Psoas muscle (tissue), 8 donors: Measurements from ENCODE around the gene NME9. TPM values are rescaled to one million over a fixed set of nuclear protein-coding genes. Genes with fewer than 3 reads are reported as not detected.

Source experiments
- ATAC-seq, 4 donors: fragments of 200-7000 bp; cut with Tn5 transposase; one replicate each; pipeline ENCODE4 v1.9.1; 2020; ENCODE audit warnings: moderate library complexity in 3 of 4, mild to moderate bottlenecking in 2 of 4
- DNase-seq, 2 donors: peaks; one replicate each; pipeline ENCODE4 v3.0.0-alpha.2; 2020
- H3K27ac ChIP-seq: fragments of 200-600 bp; one replicate; pipeline ENCODE4 v1.8.0; 2022
- H3K27me3 ChIP-seq, 3 donors: fragments of 200-600 bp in 1 of 3; one replicate each; pipeline versions ENCODE4 v1.6.1 to v1.8.0; 2013 to 2022; ENCODE audit warnings: low read length in 2 of 3, mild to moderate bottlenecking in 2 of 3, moderate library complexity in 1 of 3; ENCODE audit not compliant: insufficient read depth in 3 of 3
- H3K36me3 ChIP-seq, 2 donors: fragments of 200-600 bp in 1 of 2; one replicate each; pipeline versions ENCODE4 v1.6.1 to v1.8.0; 2013 to 2022; ENCODE audit warnings: low read depth in 1 of 2, mild to moderate bottlenecking in 1 of 2, moderate library complexity in 1 of 2; ENCODE audit not compliant: insufficient read depth in 1 of 2
- H3K4me1 ChIP-seq: fragments of 200-600 bp; one replicate; pipeline ENCODE4 v1.8.0; 2022
- H3K4me3 ChIP-seq: fragments of 200-600 bp; one replicate; pipeline ENCODE4 v1.8.0; 2022; ENCODE audit warnings: mild to moderate bottlenecking
- H3K9me3 ChIP-seq: fragments of 200-600 bp; one replicate; pipeline ENCODE4 v1.8.0; 2022
- CTCF ChIP-seq: fragments of 200-600 bp; IDR thresholded peaks from one replicate; pipeline ENCODE4 v1.8.0; 2022; ENCODE audit warnings: antibody characterized with exemption
- WGBS, 3 donors: extraction: QIAGEN DNeasy Blood & Tissue Kit; methylation state at CpG; one replicate each; pipeline versions ENCODE4 v1.1.6 to v1.1.7; 2013; 5-methylcytosine and 5-hydroxymethylcytosine counted together
- intact Hi-C, 2 donors: fragments of 100-400 bp; cut with DNase I; formaldehyde crosslinking; loops; one replicate each; pipeline versions ENCODE4 v1.11.0 to v1.14.2; 2022
- polyA plus RNA-seq, 3 donors: library from polyadenylated mRNA; stranded (reverse); fragments of 200-250 nt; gene quantifications; one replicate each; pipeline ENCODE4 v1.2.3, GENCODE V29; 2013
- total RNA-seq, 4 donors: library from RNA; stranded (reverse); fragmentation: NEBNext Ultra II Directional in 2 of 4; extraction: Animal tissue kit (Norgen Biotek cat#: 25700) in 2 of 4; gene quantifications; one replicate each; pipeline versions ENCODE4 v1.2.1 to v1.2.4, GENCODE V29; 2021 to 2023
- donor health status: healthy with polysubstance abuse.
- donor health status: DM: no; HTN: no; CAD: no; lungs with moderate emphysema.
- donor health status: Bipolar disorder and iron deficiency.
- donor health status: healthy.
- donor health status: DM: yes; HTN: yes; CAD: no.
- donor health status: DM: no; HTN: no; CAD: no.
- donor health status: DM: no; HTN: no; CAD: no.
- donor health status: DM: yes; HTN: yes; CAD: no.

Gene NME9
- total and polyA plus RNA-seq, 7 donors: 0.04 to 3.1 (median 1.4) TPM

GRCh38 chr3:138289260-138289659 is 40.4 kb downstream of the NME9 start:
- TF ChIP-seq CTCF: no peak
- Histone ChIP-seq H3K4me3 (no peak overlapping the region), H3K36me3 (peaks cover 23 to 100% of the 10 kb centered on the region in 2 donors), H3K27ac (no peak overlapping the region), H3K4me1 (no peaks in the 10 kb centered on the region), H3K9me3 (no peaks in the 10 kb centered on the region), H3K27me3 (no peaks in the 10 kb centered on the region)
- 70 to 94% (median 70%) methylated on average over 2 of the region's 2 CpGs for WGBS, 3 donors
- ATAC-seq (no peak), DNase-seq (no peak)
- intact Hi-C loops: no loop called here

GRCh38 chr3:138284957-138285477 is 44.6 kb downstream of the NME9 start:
- Histone ChIP-seq H3K27ac (no peak overlapping the region), H3K36me3 (peaks cover 19 to 80% of the 10 kb centered on the region in 2 donors), H3K9me3 (no peaks in the 10 kb centered on the region), H3K27me3 (no peaks in the 10 kb centered on the region), H3K4me3 (no peak overlapping the region), H3K4me1 (no peaks in the 10 kb centered on the region)
- intact Hi-C loops: no loop called here
- 94 to 99% (median 96%) methylated on average over 2 of the region's 2 CpGs for WGBS, 3 donors
- DNase-seq (no peak), ATAC-seq (no peak)
- TF ChIP-seq CTCF: no peak

- intact Hi-C loops: no loop called here
- DNase-seq (no peak), ATAC-seq (no peak)
- H3K36me3 ChIP-seq: peaks cover 17 to 70% of the 10 kb centered on the region in 2 donors
- no peak overlapping the region for H3K27ac ChIP-seq
- no peaks in the 10 kb centered on the region for H3K27me3 ChIP-seq
- no peaks in the 10 kb centered on the region for H3K4me1 ChIP-seq
- no peaks in the 10 kb centered on the region for H3K9me3 ChIP-seq
- H3K4me3 ChIP-seq: no peak overlapping the region
- TF ChIP-seq CTCF: no peak
- 97 to 100% (median 97%) methylated on average over 1 of the region's 1 CpG for WGBS, 3 donors
Measured at GRCh38 chr3:138284079-138284478, 45.6 kb downstream of the NME9 start.

- intact Hi-C loops: no loop called here
- ATAC-seq: peak in 1 of 4 donors; percentile 75
- no peak for TF ChIP-seq CTCF
- Histone ChIP-seq H3K4me1 (no peaks in the 10 kb centered on the region), H3K27ac (no peak overlapping the region), H3K27me3 (no peaks in the 10 kb centered on the region), H3K36me3 (peaks cover 17 to 70% of the 10 kb centered on the region in 2 donors), H3K9me3 (no peaks in the 10 kb centered on the region), H3K4me3 (no peak overlapping the region)
- WGBS, 3 donors: 77 to 99% (median 91%) methylated on average over 2 of the region's 2 CpGs
- DNase-seq: no peak
Measured at GRCh38 chr3:138282836-138283235, 46.8 kb downstream of the NME9 start.

GRCh38 chr3:138281561-138281960 is 48.1 kb downstream of the NME9 start:
- intact Hi-C loops: no loop called here
- no peak for ATAC-seq

More at GRCh38 chr3:138281561-138281960, 48.1 kb downstream of the NME9 start:
- no peak for DNase-seq
- H3K36me3 ChIP-seq: peaks cover 10 to 70% of the 10 kb centered on the region in 2 donors
- H3K4me1 ChIP-seq: no peaks in the 10 kb centered on the region
- no peak overlapping the region for H3K27ac ChIP-seq
- no peaks in the 10 kb centered on the region for H3K27me3 ChIP-seq
- 98 to 100% (median 99%) methylated on average over 3 of the region's 3 CpGs for WGBS, 3 donors
- no peak for TF ChIP-seq CTCF
- H3K9me3 ChIP-seq: no peaks in the 10 kb centered on the region
- H3K4me3 ChIP-seq: no peak overlapping the region
